HUES48 (cell line): ENCODE measurements around the gene STUM.

Experiments used
- H3K27ac ChIP-seq: one replicate; pipeline ENCODE4 v1.7.0; 2013; ENCODE audit warnings: low read depth, low read length, inconsistent platforms
- H3K27me3 ChIP-seq: 2 replicates; pipeline ENCODE4 v1.6.1; 2013; ENCODE audit warnings: mild to moderate bottlenecking, low read length; ENCODE audit not compliant: control insufficient read depth, insufficient read depth
- H3K36me3 ChIP-seq: 2 replicates; pipeline ENCODE4 v1.6.1; 2013; ENCODE audit warnings: low read length; ENCODE audit not compliant: control insufficient read depth, insufficient read depth
- H3K4me1 ChIP-seq: 2 replicates; pipeline ENCODE4 v1.6.1; 2013; ENCODE audit warnings: mild to moderate bottlenecking, low read length; ENCODE audit not compliant: control insufficient read depth, insufficient read depth
- H3K4me3 ChIP-seq: 2 replicates; pipeline ENCODE4 v1.5.1; 2013; ENCODE audit warnings: mild to moderate bottlenecking, low read depth, low read length
- H3K9ac ChIP-seq: 2 replicates; pipeline ENCODE4 v1.6.1; 2013; ENCODE audit warnings: mild to moderate bottlenecking, low read depth, low read length, moderate library complexity
- H3K9me3 ChIP-seq: 2 replicates; pipeline ENCODE4 v1.6.1; 2013; ENCODE audit warnings: low read length; ENCODE audit not compliant: control insufficient read depth, insufficient read depth

STUM gene

DNA sequence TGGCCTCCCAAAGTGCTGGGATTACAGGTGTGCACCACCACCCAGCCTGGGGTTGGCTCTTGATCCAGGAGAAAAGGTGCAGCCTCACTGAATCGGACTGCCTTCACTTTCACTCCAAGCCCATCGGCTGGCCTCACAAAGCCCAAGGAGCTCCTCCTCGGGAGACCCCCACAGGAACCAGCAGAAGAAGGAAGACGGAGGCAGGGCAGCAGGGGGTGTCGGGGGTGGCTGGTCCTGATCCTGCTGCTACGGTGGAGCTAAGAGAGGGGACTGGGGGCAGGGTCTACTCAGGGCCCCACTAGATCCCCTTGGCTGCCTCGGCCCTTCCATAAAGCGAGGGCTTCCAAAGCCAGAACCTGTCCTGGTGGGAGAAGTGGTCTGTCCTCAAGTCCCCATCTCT is 93.9 kb downstream of the STUM start:
- Histone ChIP-seq H3K4me1 (0 out of 2 replicates have a peak, but pooled peaks cover 3% of the 10 kb centered on the region), H3K4me3 (no peak overlapping the region), H3K27ac (no peak overlapping the region), H3K36me3 (no peaks in the 10 kb centered on the region), H3K9me3 (no peaks in the 10 kb centered on the region), H3K9ac (no peak overlapping the region), H3K27me3 (no peaks in the 10 kb centered on the region)

DNA sequence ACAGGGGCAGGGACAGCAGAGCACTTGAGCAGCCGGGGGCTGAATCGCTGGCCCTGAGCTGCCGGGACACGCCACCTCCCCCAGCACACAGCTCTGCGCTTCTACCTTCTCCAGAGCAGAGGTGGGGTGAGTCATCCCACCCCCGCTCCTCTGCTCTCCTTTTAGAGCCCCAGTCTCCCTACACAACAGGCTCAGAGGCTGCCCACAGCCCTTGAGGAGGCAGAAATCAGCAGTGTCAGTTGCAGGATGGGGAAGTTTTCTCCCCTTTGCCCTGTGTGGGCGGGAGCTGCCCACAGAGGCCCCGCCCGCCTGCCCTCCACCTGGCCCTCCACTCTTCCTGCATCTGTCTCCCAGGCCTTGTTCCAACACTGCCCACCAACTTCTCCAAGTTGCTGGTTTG is 94.6 kb downstream of the STUM start:
- no peaks in the 10 kb centered on the region for H3K36me3 ChIP-seq
- H3K27me3 ChIP-seq = no peaks in the 10 kb centered on the region
- no peaks in the 10 kb centered on the region for H3K9me3 ChIP-seq
- peak overlapping the region; percentile 29 for H3K27ac ChIP-seq
- H3K4me3 ChIP-seq = no peak overlapping the region
- H3K4me1 ChIP-seq = 0 out of 2 replicates have a peak, but pooled peaks cover 3% of the 10 kb centered on the region
- H3K9ac ChIP-seq = no peak overlapping the region

DNA sequence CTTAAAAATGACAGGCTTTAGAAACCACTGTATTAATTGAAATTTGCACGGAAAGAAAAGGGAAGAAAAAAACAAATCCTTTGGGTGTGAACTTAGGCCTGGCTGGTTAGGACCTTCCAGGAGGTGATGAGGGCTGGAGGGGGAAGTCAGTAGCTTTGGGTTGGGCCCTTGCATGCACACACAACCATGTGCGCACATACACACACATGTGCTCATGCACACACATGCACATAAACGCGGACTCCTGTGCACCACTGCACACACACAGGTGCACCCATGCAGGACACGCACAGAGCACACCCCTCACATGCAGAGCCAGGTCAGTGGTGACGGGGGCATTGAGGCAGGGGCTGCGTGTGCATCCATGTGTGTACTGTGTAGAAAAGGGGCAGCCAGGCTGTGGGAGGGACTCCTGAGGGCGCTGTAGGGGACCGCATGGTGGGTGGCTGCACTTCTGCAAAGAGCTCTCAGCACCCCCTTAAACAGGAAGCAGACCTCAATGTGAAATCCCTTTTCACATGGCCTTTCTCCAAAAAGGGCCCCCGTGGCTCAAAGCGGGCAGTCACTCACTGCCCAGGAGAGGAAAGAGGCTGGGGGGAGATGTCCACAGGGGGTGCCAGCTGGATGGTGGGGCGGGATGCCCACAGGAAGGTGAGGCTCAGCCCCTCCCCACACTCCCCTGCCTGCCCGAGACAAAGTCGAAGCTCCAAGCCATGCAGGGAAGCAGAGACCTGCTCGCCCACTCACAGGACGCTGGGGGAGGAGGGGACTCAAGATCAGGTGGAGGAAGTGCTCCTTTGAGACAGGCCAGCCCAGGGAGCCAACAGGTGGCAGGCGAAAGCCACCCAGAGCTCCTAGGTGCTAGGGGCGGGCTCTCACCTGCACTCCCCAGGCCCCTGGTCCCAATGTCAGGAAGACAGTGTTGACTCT is 95.3 kb downstream of the STUM start:
- no peak overlapping the region for H3K4me3 ChIP-seq

DNA sequence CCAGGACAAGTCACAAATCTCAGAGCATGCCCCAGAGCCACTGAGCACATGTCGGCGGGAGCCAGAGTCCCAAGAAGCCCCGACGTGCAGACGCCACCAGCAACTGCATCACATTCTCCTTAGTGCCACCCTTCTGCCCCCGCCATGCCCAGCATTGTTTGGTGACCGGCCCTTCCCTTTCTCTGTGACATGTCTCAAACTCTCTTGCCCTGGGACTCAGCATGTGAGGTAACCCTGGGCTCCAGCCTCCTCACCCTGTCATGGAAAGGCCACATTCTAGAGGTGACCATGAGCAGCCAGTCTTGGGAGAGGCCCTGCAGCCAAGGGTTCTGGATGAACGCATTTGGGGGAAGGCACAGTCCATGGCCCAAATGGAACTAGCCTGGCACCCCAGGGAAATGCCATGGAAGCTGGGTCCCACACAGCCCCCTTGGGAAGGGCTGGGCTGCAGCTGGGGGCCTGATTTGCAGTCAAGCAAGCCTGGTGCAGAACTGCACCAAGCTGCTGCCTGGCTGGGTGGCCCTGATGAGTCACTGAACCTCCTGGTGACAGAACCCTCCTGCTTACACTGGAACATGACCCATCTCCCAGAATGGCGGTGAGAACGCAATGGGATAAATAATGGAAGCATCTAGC is 96.1 kb downstream of the STUM start:
- no peaks in the 10 kb centered on the region for H3K27me3 ChIP-seq
- H3K4me1 ChIP-seq = 0 out of 2 replicates have a peak, but pooled peaks cover 3% of the 10 kb centered on the region
- H3K9ac ChIP-seq = no peak overlapping the region
- H3K4me3 ChIP-seq = no peak overlapping the region
- H3K27ac ChIP-seq = no peak overlapping the region
- no peaks in the 10 kb centered on the region for H3K9me3 ChIP-seq
- no peaks in the 10 kb centered on the region for H3K36me3 ChIP-seq

More for the DNA sequence above, 95.3 kb downstream of the STUM start:
- Histone ChIP-seq H3K4me1 (0 out of 2 replicates have a peak, but pooled peaks cover 3% of the 10 kb centered on the region), H3K27me3 (no peaks in the 10 kb centered on the region), H3K9ac (no peak overlapping the region), H3K27ac (no peak overlapping the region), H3K9me3 (no peaks in the 10 kb centered on the region), H3K36me3 (no peaks in the 10 kb centered on the region)

DNA sequence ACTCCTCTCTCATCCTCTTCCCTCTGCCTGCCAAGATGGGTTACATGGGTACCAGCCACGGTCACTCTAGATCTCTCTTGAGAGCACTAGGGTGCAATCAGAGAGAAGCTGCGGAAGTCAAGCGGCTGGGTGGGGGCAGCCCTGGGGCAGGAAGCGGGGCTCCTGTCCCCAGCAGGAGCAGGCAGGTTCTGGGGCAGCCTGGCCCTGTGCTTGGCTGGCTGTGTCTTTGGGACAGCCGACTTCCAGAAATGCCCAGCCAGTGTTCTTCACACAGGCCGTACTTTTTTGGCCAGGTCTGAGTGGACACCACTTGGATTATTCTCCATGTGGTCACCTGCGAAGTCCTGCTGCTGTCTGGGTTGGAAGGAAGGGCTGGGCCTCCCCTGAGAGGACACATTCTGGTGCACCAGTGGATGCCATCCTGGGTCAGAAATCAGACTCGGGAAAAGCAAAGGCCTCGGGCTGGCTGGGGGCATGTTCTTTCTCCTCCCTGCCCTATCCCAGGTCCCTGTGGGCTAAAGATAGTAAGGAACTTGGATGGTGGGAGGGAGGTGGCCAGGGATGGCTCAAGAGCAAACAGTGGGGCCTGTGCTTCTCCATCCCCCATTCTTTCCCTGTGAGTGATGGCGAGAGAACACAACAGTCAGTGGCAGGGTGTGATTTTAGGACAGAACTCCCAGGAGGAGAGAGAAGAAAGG is 96.9 kb downstream of the STUM start:
- Histone ChIP-seq H3K9me3 (no peaks in the 10 kb centered on the region), H3K27me3 (no peaks in the 10 kb centered on the region), H3K27ac (no peak overlapping the region), H3K9ac (no peak overlapping the region), H3K4me3 (no peak overlapping the region), H3K36me3 (no peaks in the 10 kb centered on the region), H3K4me1 (0 out of 2 replicates have a peak, but pooled peaks cover 3% of the 10 kb centered on the region)

DNA sequence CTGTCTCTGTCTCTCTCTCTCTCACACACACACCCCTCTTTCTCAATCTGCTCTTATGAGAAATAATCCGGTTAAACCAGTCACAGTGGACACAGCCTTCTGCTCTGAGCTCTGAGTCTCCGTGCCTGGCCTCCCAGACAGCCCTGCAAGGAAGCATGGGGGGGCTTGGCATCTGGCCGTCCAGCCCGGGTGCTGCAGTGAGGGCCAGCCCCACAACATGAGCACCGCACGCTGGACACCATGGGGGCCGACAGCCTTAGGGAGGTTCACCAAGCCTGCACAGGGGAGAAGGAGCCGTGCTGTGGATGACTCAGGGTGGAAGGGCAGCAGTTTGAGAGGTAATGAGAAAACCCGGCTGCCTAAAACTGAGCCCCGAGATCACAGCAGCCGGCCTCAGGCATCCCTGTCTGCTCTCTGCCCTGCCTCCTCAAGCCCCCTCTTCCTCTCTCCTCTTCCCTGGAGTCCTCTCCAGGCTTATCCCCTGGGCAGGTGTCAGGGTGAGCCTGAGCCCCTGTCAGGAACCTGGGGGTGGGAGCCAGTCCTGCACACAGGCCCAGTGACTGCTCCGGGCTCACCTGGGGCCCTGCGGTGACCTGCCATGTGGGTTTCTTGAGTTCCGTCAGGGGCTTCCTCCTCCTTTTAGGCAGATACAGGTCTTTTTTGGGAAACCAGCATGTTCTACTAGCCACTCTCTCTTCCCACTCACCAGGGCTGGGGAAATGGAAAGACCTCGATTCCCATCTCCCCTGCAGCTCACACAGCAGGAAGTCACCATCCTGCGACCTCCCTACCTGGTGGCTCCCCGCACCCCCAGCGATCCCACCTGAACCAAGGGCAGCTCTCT is 97.7 kb downstream of the STUM start:
- Histone ChIP-seq H3K4me3 (no peak overlapping the region), H3K27me3 (no peaks in the 10 kb centered on the region), H3K9ac (no peak overlapping the region), H3K9me3 (no peaks in the 10 kb centered on the region), H3K4me1 (0 out of 2 replicates have a peak, but pooled peaks cover 3% of the 10 kb centered on the region), H3K27ac (no peak overlapping the region), H3K36me3 (no peaks in the 10 kb centered on the region)

DNA sequence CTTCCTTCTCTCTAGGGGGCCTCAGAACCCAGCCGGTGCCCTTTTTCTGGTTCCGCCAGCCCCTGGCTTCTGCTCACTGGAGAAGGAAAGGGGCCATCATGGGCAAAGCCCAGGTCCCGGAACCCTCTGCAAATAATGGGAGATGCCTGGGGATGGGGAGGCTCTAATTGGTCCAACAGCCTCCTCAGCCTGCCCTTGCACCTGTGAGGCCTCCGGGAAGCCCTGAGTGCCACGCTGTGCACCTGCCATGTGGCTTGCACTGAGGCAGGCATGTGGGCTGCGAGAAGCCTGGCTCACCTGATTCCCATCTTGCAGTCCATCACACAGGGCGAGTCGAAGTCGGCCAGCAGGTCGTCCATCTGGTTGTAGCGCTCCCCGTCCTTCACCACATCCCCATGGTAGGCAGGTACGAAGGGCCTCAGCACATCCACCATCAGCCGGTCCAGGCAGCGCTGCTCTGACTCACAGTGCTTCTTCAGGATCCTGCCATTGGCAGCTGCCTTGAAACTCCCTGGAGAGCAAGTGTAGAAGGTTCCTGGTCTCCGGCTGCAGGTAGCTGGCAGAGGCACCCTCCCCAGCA is 98.4 kb downstream of the STUM start:
- H3K4me1 ChIP-seq = 0 out of 2 replicates have a peak, but pooled peaks cover 3% of the 10 kb centered on the region
- no peaks in the 10 kb centered on the region for H3K36me3 ChIP-seq
- no peak overlapping the region for H3K27ac ChIP-seq
- H3K27me3 ChIP-seq = no peaks in the 10 kb centered on the region
- H3K4me3 ChIP-seq = no peak overlapping the region
- H3K9ac ChIP-seq = no peak overlapping the region
- no peaks in the 10 kb centered on the region for H3K9me3 ChIP-seq

DNA sequence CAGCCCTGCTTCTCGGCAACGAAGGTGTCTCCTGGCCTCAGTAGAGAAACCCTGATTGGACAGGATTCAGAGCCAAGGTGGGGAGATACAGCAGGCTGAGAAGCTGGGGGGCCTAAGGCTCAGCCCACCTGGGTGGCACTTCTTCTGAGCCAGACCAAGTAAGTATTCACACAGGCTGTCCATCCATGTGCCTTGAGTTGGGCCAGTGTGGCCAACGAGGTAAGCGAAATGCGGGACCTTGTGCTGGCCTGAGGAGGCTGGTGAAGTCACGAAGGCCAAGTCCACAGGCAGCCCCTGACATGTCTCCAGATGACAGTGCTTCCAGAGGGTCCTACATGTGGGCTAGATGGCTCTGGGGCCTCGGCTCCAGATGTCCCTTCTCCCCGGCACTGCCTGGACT is 99.2 kb downstream of the STUM start:
- no peak overlapping the region for H3K27ac ChIP-seq

DNA sequence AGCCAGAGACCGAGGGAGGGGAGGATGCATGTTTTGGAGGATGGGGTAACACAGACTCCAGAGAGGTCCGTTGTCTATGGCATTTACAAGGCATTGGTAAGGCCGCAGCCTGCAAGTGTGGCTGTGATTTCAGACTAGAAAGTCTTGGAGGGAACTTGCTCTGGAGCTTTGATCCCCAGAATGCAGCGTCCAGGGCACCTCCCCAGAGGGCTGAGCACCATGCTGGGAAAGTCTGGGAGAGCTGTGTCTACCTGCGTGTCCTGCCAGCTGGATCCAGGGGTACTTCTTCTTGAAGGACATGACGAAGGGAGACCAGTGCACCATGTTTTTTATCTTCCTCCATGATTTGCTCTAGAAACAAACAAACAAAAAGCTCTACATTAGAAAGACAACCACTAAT is 99.9 kb downstream of the STUM start:
- no peaks in the 10 kb centered on the region for H3K36me3 ChIP-seq
- peaks cover 6% of the 10 kb centered on the region for H3K4me1 ChIP-seq
- no peak overlapping the region for H3K4me3 ChIP-seq
- H3K9ac ChIP-seq = no peak overlapping the region
- no peaks in the 10 kb centered on the region for H3K9me3 ChIP-seq
- no peaks in the 10 kb centered on the region for H3K27me3 ChIP-seq
- no peak overlapping the region for H3K27ac ChIP-seq

More for the DNA sequence above, 99.2 kb downstream of the STUM start:
- 0 out of 2 replicates have a peak, but pooled peaks cover 3% of the 10 kb centered on the region for H3K4me1 ChIP-seq
- H3K27me3 ChIP-seq = no peaks in the 10 kb centered on the region
- H3K36me3 ChIP-seq = no peaks in the 10 kb centered on the region
- H3K9ac ChIP-seq = no peak overlapping the region
- H3K9me3 ChIP-seq = no peaks in the 10 kb centered on the region
- no peak overlapping the region for H3K4me3 ChIP-seq

DNA sequence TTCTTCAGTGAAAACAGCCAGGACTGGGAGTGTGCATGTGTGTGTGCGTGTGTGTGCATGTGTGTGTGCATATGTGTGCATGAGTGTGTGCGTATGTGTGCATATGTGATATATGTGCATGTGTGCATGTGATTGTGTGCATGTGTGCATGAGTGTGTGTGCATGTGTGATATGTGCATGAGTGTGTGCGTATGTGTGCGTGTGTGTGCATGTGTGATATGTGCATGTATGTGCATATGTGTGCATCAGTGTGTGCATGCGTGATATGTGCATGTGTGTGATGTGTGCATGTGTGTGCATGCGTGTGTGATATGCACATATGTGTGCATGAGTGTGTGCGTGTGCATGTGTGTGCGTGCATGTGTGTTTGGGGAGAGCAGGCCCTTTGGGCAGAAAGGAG is 100.7 kb downstream of the STUM start:
- H3K27ac ChIP-seq = no peak overlapping the region
- no peaks in the 10 kb centered on the region for H3K27me3 ChIP-seq
- H3K4me3 ChIP-seq = no peak overlapping the region
- no peak overlapping the region for H3K9ac ChIP-seq
- H3K4me1 ChIP-seq = peaks cover 11% of the 10 kb centered on the region
- no peaks in the 10 kb centered on the region for H3K9me3 ChIP-seq
- no peaks in the 10 kb centered on the region for H3K36me3 ChIP-seq
